Spleen (tissue), 7 donors: ENCODE measurements around the gene ZNF124.

Source experiments
- CTCF ChIP-seq, 11 experiments: fragments of 200-600 bp in 7 of 11; fragments of 450-650 bp in 4 of 11; sonication (generic) in 4 of 11; IDR thresholded peaks in 8 of 11; conservative IDR thresholded peaks in 3 of 11; 1 replicate in 7 of 11; 2 replicates in 4 of 11; pipeline versions ENCODE4 v1.4.0 to v1.8.0; 2016 to 2021; ENCODE audit warnings: antibody characterized with exemption in 11 of 11, inconsistent platforms in 4 of 11, mild to moderate bottlenecking in 1 of 11
- POLR2AphosphoS5 ChIP-seq, 3 donors: sonication (generic); formaldehyde crosslinking; IDR thresholded peaks; one replicate each; pipeline ENCODE4 v1.5.1; 2017; ENCODE audit warnings: antibody characterized with exemption in 3 of 3
- donor health status: DM: no; HTN: no; CAD: no; lungs with moderate emphysema.
- donor health status: DM: no; HTN: no; CAD: no.
- donor health status: DM: no; HTN: no; CAD: no.

GRCh38 chr1:247210062-247210375 is 38.2 kb upstream of the ZNF124 start:
- no peak for TF ChIP-seq CTCF (IDR thresholded peaks at IDR 0.05 in 8 of 11, conservative IDR thresholded peaks at IDR 0.05 in 3 of 11)
- no peak for TF ChIP-seq POLR2AphosphoS5 (IDR thresholded peaks at IDR 0.05)
